Liver (tissue), 9 donors: Measurements from ENCODE around the gene PRMT9. TPM values are rescaled to one million over a fixed set of nuclear protein-coding genes. Genes with fewer than 3 reads are reported as not detected.

Experiments
- DNase-seq: peaks from one replicate; pipeline ENCODE4 v3.0.0-alpha.2; 2017; ENCODE audit warnings: low spot score
- H3K27ac ChIP-seq, 2 donors: one replicate each; pipeline ENCODE4 v1.7.0; 2013; ENCODE audit warnings: inconsistent platforms in 2 of 2, low read length in 2 of 2, control low read depth in 1 of 2, low read depth in 1 of 2, mild to moderate bottlenecking in 1 of 2
- H3K27me3 ChIP-seq, 4 donors: one replicate each; pipeline versions ENCODE4 v1.6.1 to v1.7.0; 2013; ENCODE audit warnings: low read length in 3 of 4, inconsistent platforms in 1 of 4, mild to moderate bottlenecking in 1 of 4, moderate library complexity in 1 of 4; ENCODE audit not compliant: control insufficient read depth in 4 of 4, insufficient read depth in 4 of 4
- H3K36me3 ChIP-seq, 4 donors: one replicate each; pipeline versions ENCODE4 v1.6.1 to v1.7.0; 2013; ENCODE audit warnings: low read length in 3 of 4, mild to moderate bottlenecking in 3 of 4, low read depth in 1 of 4, moderate library complexity in 1 of 4; ENCODE audit not compliant: control insufficient read depth in 4 of 4, insufficient read depth in 3 of 4
- H3K4me1 ChIP-seq, 4 donors: one replicate each; pipeline versions ENCODE4 v1.6.1 to v1.7.0; 2013; ENCODE audit warnings: low read length in 3 of 4, mild to moderate bottlenecking in 3 of 4, moderate library complexity in 1 of 4; ENCODE audit not compliant: control insufficient read depth in 4 of 4, insufficient read depth in 4 of 4
- H3K4me3 ChIP-seq, 3 donors: one replicate each; pipeline versions ENCODE4 v1.6.1 to v1.7.0; 2013; ENCODE audit warnings: low read length in 3 of 3, control low read depth in 1 of 3, low read depth in 1 of 3, mild to moderate bottlenecking in 1 of 3
- H3K9ac ChIP-seq, 2 donors: one replicate each; pipeline ENCODE4 v1.7.0; 2013; ENCODE audit warnings: low read length in 2 of 2, mild to moderate bottlenecking in 2 of 2, moderate library complexity in 2 of 2, control low read depth in 1 of 2, low read depth in 1 of 2
- H3K9me3 ChIP-seq, 4 donors: one replicate each; pipeline versions ENCODE4 v1.6.1 to v1.7.0; 2013; ENCODE audit warnings: low read length in 3 of 4; ENCODE audit not compliant: control insufficient read depth in 4 of 4
- CTCF ChIP-seq: fragments of 150-350 bp; IDR thresholded peaks from 2 replicates; pipeline ENCODE4 v1.5.1; 2017; ENCODE audit warnings: improper control_type of control experiment, low read depth, low read length; ENCODE audit not compliant: missing input control
- EGR1 ChIP-seq, 2 donors: IDR thresholded peaks; 2 replicates each; pipeline ENCODE4 v1.6.1; 2016 to 2018; ENCODE audit warnings: antibody characterized with exemption in 2 of 2, low read depth in 2 of 2
- FOXA1 ChIP-seq: IDR thresholded peaks from 2 replicates; pipeline ENCODE4 v1.6.1; 2016; ENCODE audit warnings: antibody characterized with exemption
- GABPA ChIP-seq, 2 donors: IDR thresholded peaks in 1 of 2; conservative IDR thresholded peaks in 1 of 2; 2 replicates each; pipeline ENCODE4 v1.6.1; 2016; ENCODE audit warnings: antibody characterized with exemption in 2 of 2, mild to moderate bottlenecking in 1 of 2, moderate library complexity in 1 of 2
- HNF4A ChIP-seq, 2 donors: conservative IDR thresholded peaks; 2 replicates each; pipeline ENCODE4 v1.6.1; 2016; ENCODE audit warnings: antibody characterized with exemption in 2 of 2, mild to moderate bottlenecking in 2 of 2
- JUND ChIP-seq, 2 donors: IDR thresholded peaks; 2 replicates each; pipeline ENCODE4 v1.6.1; 2016; ENCODE audit warnings: antibody characterized with exemption in 2 of 2
- MAX ChIP-seq: IDR thresholded peaks from 2 replicates; pipeline ENCODE4 v1.6.1; 2016; ENCODE audit warnings: antibody characterized with exemption
- RXRA ChIP-seq, 2 donors: IDR thresholded peaks; 2 replicates each; pipeline ENCODE4 v1.6.1; 2017 to 2018; ENCODE audit warnings: antibody characterized with exemption in 2 of 2, mild to moderate bottlenecking in 1 of 2
- SP1 ChIP-seq: IDR thresholded peaks from 2 replicates; pipeline ENCODE4 v1.6.1; 2018; ENCODE audit warnings: antibody characterized with exemption, mild to moderate bottlenecking
- TAF1 ChIP-seq: conservative IDR thresholded peaks from 2 replicates; pipeline ENCODE4 v1.6.1; 2016; ENCODE audit warnings: antibody characterized with exemption, mild to moderate bottlenecking
- YY1 ChIP-seq: IDR thresholded peaks from 2 replicates; pipeline ENCODE4 v1.6.1; 2016; ENCODE audit warnings: antibody characterized with exemption, mild to moderate bottlenecking
- ZBTB33 ChIP-seq: IDR thresholded peaks from 2 replicates; pipeline ENCODE4 v1.6.1; 2016; ENCODE audit warnings: antibody characterized with exemption
- WGBS: extraction: QIAGEN DNeasy Blood & Tissue Kit; methylation state at CpG from one replicate; pipeline ENCODE4 v1.1.7; 2013; 5-methylcytosine and 5-hydroxymethylcytosine counted together
- polyA plus RNA-seq, 2 donors: library from polyadenylated mRNA; stranded (reverse) in 1 of 2; unstranded in 1 of 2; fragments of 200-250 nt in 1 of 2; fragments of >200 nt in 1 of 2; fragmentation: Nextera tagmentation in 1 of 2; extraction: Ambion mirVana in 1 of 2; gene quantifications; one replicate each; pipeline versions ENCODE4 v1.2.1 to v1.2.3, GENCODE V29; 2013 to 2015
- total RNA-seq, 2 donors: library from RNA; depleted of rRNA; stranded (reverse); fragments of >200 nt; gene quantifications; one replicate each; pipeline ENCODE4 v1.2.3, GENCODE V29; 2014
- donor health status: healthy.
- donor health status: healthy.
- donor health status: healthy.
- donor health status: healthy.
- donor health status: healthy.

PRMT9 gene
- total and polyA plus RNA-seq, 4 donors, result 2.4 to 8.5 (median 5.7) TPM

GRCh38 chr4:147683188-147683591 is 773 bp downstream of the PRMT9 start:
- Histone ChIP-seq H3K9me3 (no peaks in the 10 kb centered on the region), H3K9ac (peak overlapping the region; percentile 78 to 87), H3K4me3 (peak overlapping the region; percentile 71 to 88 (median 76)), H3K27ac (peak overlapping the region; percentile 85 to 91), H3K4me1 (peaks cover 3 to 15% (median 10%) of the 10 kb centered on the region in 4 donors), H3K27me3 (no peaks in the 10 kb centered on the region), H3K36me3 (peaks cover 0 to 5% (median 2%) of the 10 kb centered on the region in 4 donors)
- DNase-seq, result peak; percentile 44
- TF ChIP-seq SP1 (no peak), ZBTB33 (no peak), TAF1 (peak; percentile 63), GABPA (IDR thresholded peaks at IDR 0.05 in 1 of 2, conservative IDR thresholded peaks at IDR 0.05 in 1 of 2) (no peak), RXRA (IDR thresholded peaks at IDR 0.05) (no peak), FOXA1 (no peak), JUND (IDR thresholded peaks at IDR 0.05) (no peak), YY1 (no peak), CTCF (no peak)
- under 1% methylated on average over 10 of the region's 10 CpGs for WGBS

- peaks cover 3 to 15% (median 10%) of the 10 kb centered on the region in 4 donors for H3K4me1 ChIP-seq
- 65% methylated on average over 3 of the region's 3 CpGs for WGBS
- TF ChIP-seq JUND (IDR thresholded peaks at IDR 0.05) (no peak), HNF4A (conservative IDR thresholded peaks at IDR 0.05) (no peak), MAX (no peak), YY1 (no peak), ZBTB33 (no peak), EGR1 (IDR thresholded peaks at IDR 0.05; ENCODE audit: low read depth in 2 of 2) (no peak), FOXA1 (no peak), SP1 (no peak)
- H3K4me3 ChIP-seq, result peak overlapping the region; percentile 71 to 88 (median 76)
- peaks cover 0 to 5% (median 2%) of the 10 kb centered on the region in 4 donors for H3K36me3 ChIP-seq
- peak overlapping the region in 1 of 2 donors; percentile 91 for H3K27ac ChIP-seq
- H3K9me3 ChIP-seq, result no peaks in the 10 kb centered on the region
- peak overlapping the region; percentile 78 to 87 for H3K9ac ChIP-seq
- no peak for DNase-seq
- no peaks in the 10 kb centered on the region for H3K27me3 ChIP-seq
Measured at GRCh38 chr4:147682755-147683154, 1.2 kb downstream of the PRMT9 start.
